SJCRH30 (cell line): ENCODE measurements around the gene IFI16. TPM values are rescaled to one million over a fixed set of nuclear protein-coding genes. Genes with fewer than 3 reads are reported as not detected.
A peak's percentile ranks its signal among the peaks of the same experiment; 100 is the strongest.
"Not testable (repeated sequence)": the region's sequence is repeated elsewhere in the genome, so short reads cannot be mapped to it uniquely, and the experiment has no call there.

Experiments
- DNase-seq, 2 experiments: peaks; one replicate each; pipeline ENCODE4 v3.0.0-alpha.2; 2015 to 2020
- H3K27ac ChIP-seq: fragments of 250-450 bp; sonication (Bioruptor Pico); 2 replicates; pipeline ENCODE4 v1.5.1; 2020; ENCODE audit warnings: mild to moderate bottlenecking, moderate library complexity
- H3K27me3 ChIP-seq: fragments of 250-450 bp; sonication (Bioruptor Pico); 2 replicates; pipeline ENCODE4 v1.5.1; 2020; ENCODE audit warnings: mild to moderate bottlenecking, moderate library complexity
- H3K36me3 ChIP-seq: fragments of 250-450 bp; sonication (Bioruptor Pico); 2 replicates; pipeline ENCODE4 v1.5.1; 2020; ENCODE audit warnings: mild to moderate bottlenecking, moderate library complexity
- H3K4me1 ChIP-seq: fragments of 250-450 bp; sonication (Bioruptor Pico); 2 replicates; pipeline ENCODE4 v1.5.1; 2020; ENCODE audit warnings: mild to moderate bottlenecking, moderate library complexity
- H3K4me3 ChIP-seq: fragments of 250-450 bp; sonication (Bioruptor Pico); 2 replicates; pipeline ENCODE4 v1.5.1; 2020; ENCODE audit warnings: mild to moderate bottlenecking, moderate library complexity
- H3K9me3 ChIP-seq: fragments of 250-450 bp; sonication (Bioruptor Pico); replicated peaks from 2 replicates; pipeline ENCODE4 v1.5.1; 2020; ENCODE audit warnings: mild to moderate bottlenecking, moderate library complexity
- total RNA-seq: library from RNA; depleted of rRNA; stranded (reverse); fragments of >200 nt; shearing (Covaris generic); gene quantifications from 2 replicates; pipeline ENCODE4 v1.2.3, GENCODE V29; 2014

Gene IFI16
- total RNA-seq, 1 experiment from 2014 or later, result 63.8 TPM

DNA sequence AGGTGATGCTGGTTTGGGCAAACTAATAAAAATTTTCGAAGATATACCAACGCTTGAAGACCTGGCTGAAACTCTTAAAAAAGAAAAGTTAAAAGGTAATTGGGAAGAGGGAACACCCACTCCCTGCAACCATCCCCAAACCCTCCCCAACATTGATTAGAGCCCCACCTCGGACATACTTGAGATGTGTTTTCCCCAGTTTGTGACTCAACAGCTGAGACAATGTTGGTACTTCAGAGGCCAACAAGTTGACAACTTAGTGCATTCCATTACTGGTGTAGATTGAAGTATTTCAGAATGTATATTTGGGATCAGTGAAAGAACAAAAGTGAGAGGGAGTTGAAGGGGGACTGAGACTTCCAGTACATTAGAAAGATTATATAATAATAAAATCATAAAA lies 5.1 kb downstream of the IFI16 start:
- no peak for DNase-seq
- H3K36me3 ChIP-seq, result peaks cover 21% of the 10 kb centered on the region

GRCh38 chr1:159015440-159015909 lies 5.8 kb downstream of the IFI16 start:
- Histone ChIP-seq H3K4me3 (no peak overlapping the region), H3K36me3 (peaks cover 27% of the 10 kb centered on the region), H3K4me1 (peaks cover 7% of the 10 kb centered on the region; the same call in 1 of the 2 replicates), H3K27ac (no peak overlapping the region), H3K9me3 (no peaks in the 10 kb centered on the region), H3K27me3 (no peaks in the 10 kb centered on the region)
- DNase-seq, result peak in 1 of 2 experiments; percentile 11

More for the DNA sequence above, 5.1 kb downstream of the IFI16 start:
- Histone ChIP-seq H3K9me3 (no peaks in the 10 kb centered on the region), H3K27me3 (no peaks in the 10 kb centered on the region), H3K4me3 (no peak overlapping the region), H3K27ac (no peak overlapping the region), H3K4me1 (peaks cover 7% of the 10 kb centered on the region; the same call in 1 of the 2 replicates)

DNA sequence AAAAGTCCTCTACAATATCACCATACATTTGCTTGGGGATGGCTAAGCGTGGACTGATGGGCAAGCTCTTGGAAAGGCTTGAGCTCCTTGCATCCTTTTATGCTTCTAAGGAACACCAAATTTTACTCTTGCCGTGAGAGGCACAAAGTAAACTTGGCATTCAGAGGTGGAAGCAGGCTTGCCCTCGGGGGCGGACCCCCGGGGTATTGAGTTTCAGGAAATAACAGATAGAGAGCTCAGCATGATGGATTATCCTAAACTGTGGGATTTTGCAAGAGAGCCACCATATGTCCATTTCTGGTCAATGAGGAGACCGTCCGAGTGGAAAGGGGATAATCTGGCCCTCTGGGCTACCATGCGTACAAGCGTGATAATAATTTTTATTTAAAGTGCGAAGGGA lies 14.0 kb downstream of the IFI16 start:
- no peak for DNase-seq
- Histone ChIP-seq H3K36me3 (peaks cover 37% of the 10 kb centered on the region), H3K4me1 (no peaks in the 10 kb centered on the region), H3K27me3 (no peaks in the 10 kb centered on the region), H3K27ac (no peak overlapping the region), H3K9me3 (no peaks in the 10 kb centered on the region), H3K4me3 (no peak overlapping the region)

DNA sequence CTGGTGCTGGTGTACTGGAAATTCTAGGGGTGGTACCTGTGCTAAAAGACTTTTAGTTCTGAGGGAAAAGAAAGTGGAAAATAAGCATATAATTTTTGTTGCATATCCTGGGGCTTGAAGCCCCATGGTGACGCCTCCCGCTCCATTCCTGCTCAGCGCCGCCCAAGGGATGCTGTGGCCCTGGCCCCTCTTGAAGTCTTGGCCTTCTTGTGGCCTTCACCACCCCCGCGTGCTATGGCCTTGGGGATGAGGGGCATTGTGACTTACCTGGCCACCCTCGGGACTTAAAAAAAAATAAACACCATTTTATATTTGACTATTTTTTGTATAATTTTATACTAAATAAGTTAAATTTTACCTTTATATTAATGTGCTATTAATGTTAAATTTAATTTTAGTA lies 15.3 kb downstream of the IFI16 start:
- no peaks in the 10 kb centered on the region for H3K9me3 ChIP-seq
- H3K4me1 ChIP-seq, result no peaks in the 10 kb centered on the region
- H3K27me3 ChIP-seq, result no peaks in the 10 kb centered on the region
- H3K27ac ChIP-seq, result no peak overlapping the region
- H3K4me3 ChIP-seq, result no peak overlapping the region
- DNase-seq, result no peak
- peaks cover 34% of the 10 kb centered on the region for H3K36me3 ChIP-seq

GRCh38 chr1:159026841-159027240 lies 17.1 kb downstream of the IFI16 start:
- H3K9me3 ChIP-seq, H3K27ac ChIP-seq, H3K4me1 ChIP-seq, H3K4me3 ChIP-seq, DNase-seq, H3K27me3 ChIP-seq: not testable (repeated sequence)
- peaks cover 27% of the 10 kb centered on the region for H3K36me3 ChIP-seq

GRCh38 chr1:159030311-159030710 lies 20.6 kb downstream of the IFI16 start:
- Histone ChIP-seq H3K27ac (no peak overlapping the region), H3K36me3 (peaks cover 54% of the 10 kb centered on the region), H3K4me3 (no peak overlapping the region), H3K9me3 (no peaks in the 10 kb centered on the region), H3K4me1 (no peaks in the 10 kb centered on the region), H3K27me3 (no peaks in the 10 kb centered on the region)
- no peak for DNase-seq

DNA sequence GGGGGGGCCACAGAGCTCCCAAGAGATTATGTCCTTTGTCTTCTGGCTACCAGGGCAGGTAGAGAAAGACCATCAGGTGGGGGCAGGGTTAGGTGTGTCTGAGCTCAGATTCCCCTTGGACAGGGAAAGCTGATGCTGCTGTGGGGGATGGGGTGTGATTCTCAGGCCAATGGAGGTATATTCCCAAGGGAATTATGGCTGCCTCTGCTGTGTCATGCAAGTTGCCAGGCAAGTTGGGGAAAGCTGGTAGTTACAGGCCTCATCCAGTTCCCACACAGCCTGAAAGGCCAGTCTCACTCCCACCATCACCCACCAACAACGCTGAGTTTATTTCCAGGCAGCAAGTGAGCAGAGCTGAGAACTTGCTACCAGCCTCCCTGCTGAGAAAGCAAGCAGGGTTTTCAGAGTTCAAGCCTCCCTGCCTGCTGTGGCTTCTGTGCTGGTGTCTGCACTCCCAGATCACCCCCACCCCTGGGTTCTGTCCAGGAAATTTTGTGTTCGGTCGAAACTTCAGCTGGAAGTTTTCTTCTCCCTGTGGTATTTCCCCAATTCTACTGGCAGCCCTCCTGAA lies 21.3 kb downstream of the IFI16 start:
- Histone ChIP-seq H3K9me3 (no peaks in the 10 kb centered on the region), H3K4me1 (no peaks in the 10 kb centered on the region)

DNA sequence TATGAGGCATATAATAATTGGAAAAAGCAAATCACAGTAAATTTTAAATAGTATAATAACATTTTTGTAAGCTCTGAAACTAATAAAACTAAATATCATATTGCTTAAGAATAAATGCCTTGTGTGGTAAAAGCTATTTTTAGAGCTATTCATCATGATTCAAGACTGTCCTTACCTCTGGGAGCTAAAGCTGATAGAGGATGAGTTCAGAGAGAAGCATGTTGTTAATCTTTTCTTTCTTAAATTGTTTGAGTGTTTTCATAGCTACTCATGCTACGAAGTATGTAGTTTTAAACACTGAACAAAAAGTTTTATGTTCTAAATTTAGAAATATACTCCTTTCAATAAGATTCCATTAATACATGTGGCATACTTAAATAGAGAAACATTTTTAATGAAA lies 30.5 kb downstream of the IFI16 start:
- Histone ChIP-seq H3K36me3 (peaks cover 26% of the 10 kb centered on the region), H3K9me3 (no peaks in the 10 kb centered on the region), H3K4me3 (no peak overlapping the region), H3K27me3 (no peaks in the 10 kb centered on the region), H3K27ac (no peak overlapping the region), H3K4me1 (no peaks in the 10 kb centered on the region)
- no peak for DNase-seq

More for the DNA sequence above, 21.3 kb downstream of the IFI16 start:
- Histone ChIP-seq H3K27ac (no peak overlapping the region), H3K36me3 (peaks cover 48% of the 10 kb centered on the region), H3K4me3 (no peak overlapping the region), H3K27me3 (no peaks in the 10 kb centered on the region)
- DNase-seq, result no peak

DNA sequence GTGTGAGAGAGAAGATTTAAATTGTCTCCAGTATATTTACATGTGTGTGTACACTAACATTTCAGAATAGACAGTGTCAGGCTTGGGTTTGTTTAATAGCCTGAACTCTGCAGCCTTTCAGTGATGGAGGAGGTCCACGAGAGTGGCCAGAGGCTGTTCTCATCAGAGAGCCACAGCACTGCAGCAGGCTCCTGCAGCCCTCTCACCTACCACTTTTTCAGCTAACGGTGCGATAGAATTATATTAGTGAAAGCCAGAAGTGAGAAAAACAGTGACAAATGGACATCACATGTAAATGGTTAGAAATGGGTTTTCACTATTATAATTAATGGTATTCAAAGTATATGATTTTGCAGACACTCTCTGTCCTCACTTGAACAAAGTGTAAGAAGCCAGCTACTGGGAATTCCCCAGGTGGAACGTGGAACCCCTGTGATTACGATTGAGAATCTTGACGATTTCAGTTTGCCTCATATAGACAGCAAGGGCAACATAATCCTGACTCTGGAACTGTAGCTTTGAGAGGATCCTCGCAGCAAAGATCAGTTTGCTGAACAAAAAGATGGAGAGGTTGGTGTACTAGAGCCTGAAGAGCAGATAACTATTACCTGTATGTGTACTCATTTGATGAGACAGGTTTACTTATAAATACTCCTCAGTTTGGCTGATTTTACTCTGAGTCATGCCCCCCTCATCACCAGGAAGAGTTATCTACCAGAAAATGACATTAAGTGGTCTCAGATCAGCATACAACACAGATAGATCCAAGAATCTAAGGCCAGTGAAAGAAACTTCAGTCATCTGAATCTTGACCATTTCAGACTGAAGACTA lies 31.4 kb downstream of the IFI16 start:
- no peaks in the 10 kb centered on the region for H3K27me3 ChIP-seq
- H3K27ac ChIP-seq, result no peak overlapping the region
- H3K9me3 ChIP-seq, result no peaks in the 10 kb centered on the region
- H3K4me1 ChIP-seq, result no peaks in the 10 kb centered on the region
- DNase-seq, result no peak
- no peak overlapping the region for H3K4me3 ChIP-seq
- peaks cover 28% of the 10 kb centered on the region; the same call in 1 of the 2 replicates for H3K36me3 ChIP-seq

DNA sequence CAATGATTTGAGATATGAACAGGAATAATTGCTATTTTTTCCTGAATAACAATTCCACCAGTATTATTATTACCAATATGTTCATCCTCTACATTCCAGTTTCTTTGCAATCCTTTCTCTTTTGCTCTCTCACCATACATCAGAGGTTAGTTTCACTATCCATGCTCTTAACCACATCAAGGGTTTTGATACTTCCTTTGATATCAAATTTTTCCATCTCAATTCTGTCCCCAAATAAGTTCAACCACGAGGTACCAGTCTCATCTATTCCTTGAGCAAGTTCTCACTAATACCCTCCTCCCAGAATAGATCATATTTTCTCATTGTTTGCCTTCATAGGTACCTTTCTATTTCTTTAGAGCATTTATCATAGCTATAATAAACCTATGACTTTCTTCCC lies 36.8 kb downstream of the IFI16 start:
- peaks cover 15% of the 10 kb centered on the region for H3K36me3 ChIP-seq
- not testable (repeated sequence) for H3K4me3 ChIP-seq, H3K4me1 ChIP-seq, H3K9me3 ChIP-seq, H3K27me3 ChIP-seq, H3K27ac ChIP-seq, DNase-seq

GRCh38 chr1:159051436-159051835 lies 41.7 kb downstream of the IFI16 start:
- no peaks in the 10 kb centered on the region for H3K9me3 ChIP-seq
- no peak overlapping the region for H3K27ac ChIP-seq
- peaks cover 37% of the 10 kb centered on the region for H3K36me3 ChIP-seq
- no peaks in the 10 kb centered on the region for H3K27me3 ChIP-seq
- H3K4me1 ChIP-seq, result peaks cover 31% of the 10 kb centered on the region
- no peak overlapping the region for H3K4me3 ChIP-seq
- no peak for DNase-seq

DNA sequence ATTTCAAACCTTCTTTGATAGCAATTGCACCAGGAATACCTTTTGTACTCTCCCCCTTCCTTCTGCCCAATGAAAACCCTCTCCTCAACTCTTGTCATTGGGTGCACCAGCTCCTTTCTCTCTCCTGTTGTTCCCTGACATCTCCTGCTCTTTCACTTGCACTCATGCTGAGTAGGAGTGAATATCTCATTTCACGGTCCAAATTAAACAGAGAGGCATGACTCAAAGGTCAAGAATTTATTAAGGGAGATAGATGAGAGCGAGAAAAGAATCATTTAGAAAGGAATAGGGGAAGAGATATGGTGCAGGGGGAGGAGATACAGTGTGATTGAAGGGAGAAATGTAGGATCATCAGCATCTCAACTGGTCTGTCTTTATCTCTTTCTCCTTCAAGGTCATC lies 44.7 kb downstream of the IFI16 start:
- Histone ChIP-seq H3K27me3 (no peaks in the 10 kb centered on the region), H3K4me3 (no peak overlapping the region), H3K36me3 (peaks cover 37% of the 10 kb centered on the region), H3K4me1 (peaks cover 31% of the 10 kb centered on the region), H3K27ac (peak overlapping the region; percentile 93), H3K9me3 (no peaks in the 10 kb centered on the region)
- DNase-seq, result peak; percentile 48 to 76

DNA sequence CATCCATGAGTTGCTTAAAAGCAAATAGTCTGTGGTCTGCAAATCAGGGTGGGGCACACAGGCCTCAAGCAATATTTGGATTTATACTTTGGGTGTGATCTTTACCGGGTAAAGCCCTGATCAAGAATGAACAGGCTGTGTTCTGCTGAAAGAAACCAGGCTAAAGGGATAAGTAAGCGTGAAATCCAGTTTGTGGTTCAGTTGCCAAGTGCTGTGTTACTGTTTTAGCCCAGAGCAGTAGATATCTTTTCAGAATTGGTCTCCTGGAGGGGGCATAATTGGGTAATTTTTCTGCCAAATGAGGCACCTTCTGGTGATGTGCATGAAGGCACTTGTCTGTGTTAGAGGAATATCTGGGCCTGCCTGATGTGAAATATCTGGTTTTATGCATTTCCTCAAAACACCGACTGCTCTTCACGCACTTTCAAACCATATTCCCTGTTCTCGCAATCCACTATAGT lies 45.5 kb downstream of the IFI16 start:
- Histone ChIP-seq H3K9me3 (no peaks in the 10 kb centered on the region), H3K27ac (peak overlapping the region; percentile 93), H3K4me1 (peaks cover 31% of the 10 kb centered on the region), H3K27me3 (no peaks in the 10 kb centered on the region), H3K36me3 (peaks cover 31% of the 10 kb centered on the region), H3K4me3 (no peak overlapping the region)
- DNase-seq, result peak; percentile 74 to 93

DNA sequence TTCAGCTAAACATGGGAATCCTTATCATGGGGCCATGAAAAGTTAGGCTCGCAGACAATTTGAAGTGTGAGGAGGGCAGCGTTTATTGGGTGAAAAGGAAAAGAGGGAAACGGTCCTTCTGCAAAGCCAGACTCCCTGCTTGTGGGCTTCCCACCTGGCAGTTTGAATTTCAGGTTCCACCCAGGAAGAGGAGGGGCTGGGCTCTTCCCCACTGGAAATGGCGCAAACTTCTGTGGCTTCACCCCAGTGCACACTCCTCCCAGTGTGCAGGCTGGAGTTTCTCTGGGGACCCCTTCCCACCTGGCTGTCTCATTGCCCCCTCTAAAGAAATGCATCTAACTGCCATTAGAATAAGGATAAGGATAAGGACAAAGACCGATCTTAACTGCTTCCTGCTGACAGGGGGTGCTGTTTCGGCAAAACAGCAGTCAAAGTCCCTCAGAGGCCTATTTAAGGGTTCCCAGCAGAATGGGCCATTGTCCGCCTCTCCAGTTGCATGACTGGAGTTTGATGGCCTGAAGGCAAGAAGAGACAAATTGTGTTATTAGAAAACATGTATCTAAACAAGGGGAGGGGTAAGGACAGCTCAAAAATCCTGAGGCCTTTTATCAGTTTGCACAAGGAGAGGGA lies 46.5 kb downstream of the IFI16 start:
- no peaks in the 10 kb centered on the region for H3K27me3 ChIP-seq
- no peak overlapping the region for H3K4me3 ChIP-seq
- H3K4me1 ChIP-seq, result peaks cover 31% of the 10 kb centered on the region
- peak in 1 of 2 experiments; percentile 50 for DNase-seq
- H3K36me3 ChIP-seq, result peaks cover 29% of the 10 kb centered on the region
- no peaks in the 10 kb centered on the region for H3K9me3 ChIP-seq
- peak overlapping the region; percentile 93 for H3K27ac ChIP-seq

DNA sequence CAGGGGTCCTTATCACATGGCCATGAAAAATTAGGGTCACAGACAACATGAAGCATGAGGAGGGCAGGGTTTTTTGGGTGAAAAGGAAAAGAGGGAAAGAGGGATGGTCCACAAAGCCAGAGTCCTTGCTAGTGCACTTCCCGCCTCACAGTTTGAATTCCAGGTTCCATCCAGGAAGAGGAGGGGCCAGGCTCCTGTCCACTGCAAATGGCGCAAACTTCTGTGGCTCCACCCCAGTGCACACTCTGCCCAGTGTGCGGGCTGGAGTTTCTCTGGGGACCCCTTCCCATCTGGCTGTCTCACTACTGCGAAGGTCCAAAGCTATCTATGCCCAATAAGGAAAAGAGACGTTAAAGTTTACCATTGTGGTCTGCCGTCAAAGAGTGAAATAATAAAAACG lies 49.0 kb downstream of the IFI16 start:
- Histone ChIP-seq H3K36me3 (peaks cover 4% of the 10 kb centered on the region; the same call in 1 of the 2 replicates), H3K9me3 (no peaks in the 10 kb centered on the region), H3K27me3 (no peaks in the 10 kb centered on the region), H3K27ac (no peak overlapping the region), H3K4me1 (peaks cover 23% of the 10 kb centered on the region), H3K4me3 (no peak overlapping the region)
- DNase-seq, result no peak
